A549 treated with AZD2906 at 1 μM for 4 hours (cell line): ENCODE data around the gene TEX36. TPM values are rescaled to one million over a fixed set of nuclear protein-coding genes. Genes with fewer than 3 reads are reported as not detected.

Source experiments
- total RNA-seq: library from RNA; stranded (reverse); fragments of 200-300 nt; extraction: Qiagen RNA extraction; gene quantifications from 5 replicates; pipeline ENCODE4 v1.2.3, GENCODE V29; 2022

Gene TEX36, protein sequence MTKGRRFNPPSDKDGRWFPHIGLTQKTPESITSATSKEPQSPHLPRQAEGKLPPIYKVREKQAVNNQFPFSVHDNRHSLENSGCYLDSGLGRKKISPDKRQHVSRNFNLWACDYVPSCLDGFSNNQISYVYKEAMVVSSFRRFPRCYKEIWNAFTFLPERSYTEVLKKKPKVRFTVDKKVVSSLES
- total RNA-seq, result not detected in 5 replicates

DNA sequence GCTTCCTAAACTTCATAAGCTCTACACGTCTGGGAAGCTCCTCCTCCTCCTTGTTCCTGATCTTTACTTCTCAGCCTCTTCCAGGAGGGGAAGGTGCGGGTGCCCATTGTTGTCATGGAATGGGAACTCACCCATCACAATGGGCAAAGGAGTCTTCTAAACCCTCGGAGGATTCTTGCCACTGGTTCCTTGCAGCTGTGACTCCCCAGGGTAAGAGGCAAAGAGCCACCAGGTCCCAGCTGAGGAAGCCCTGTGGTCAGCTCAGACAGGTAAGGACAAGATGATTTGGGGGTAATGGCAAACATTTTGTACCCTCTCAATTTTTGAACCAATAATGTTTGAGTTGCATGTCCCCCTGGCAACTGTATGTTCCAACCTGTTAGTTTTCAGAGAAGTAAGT lies at the start of gene TEX36:
Gene TEX36, minus strand, starts transcription at position 101 of the 400 bp plus-strand sequence. CDS start 174 bp downstream, outside the sequence.

DNA sequence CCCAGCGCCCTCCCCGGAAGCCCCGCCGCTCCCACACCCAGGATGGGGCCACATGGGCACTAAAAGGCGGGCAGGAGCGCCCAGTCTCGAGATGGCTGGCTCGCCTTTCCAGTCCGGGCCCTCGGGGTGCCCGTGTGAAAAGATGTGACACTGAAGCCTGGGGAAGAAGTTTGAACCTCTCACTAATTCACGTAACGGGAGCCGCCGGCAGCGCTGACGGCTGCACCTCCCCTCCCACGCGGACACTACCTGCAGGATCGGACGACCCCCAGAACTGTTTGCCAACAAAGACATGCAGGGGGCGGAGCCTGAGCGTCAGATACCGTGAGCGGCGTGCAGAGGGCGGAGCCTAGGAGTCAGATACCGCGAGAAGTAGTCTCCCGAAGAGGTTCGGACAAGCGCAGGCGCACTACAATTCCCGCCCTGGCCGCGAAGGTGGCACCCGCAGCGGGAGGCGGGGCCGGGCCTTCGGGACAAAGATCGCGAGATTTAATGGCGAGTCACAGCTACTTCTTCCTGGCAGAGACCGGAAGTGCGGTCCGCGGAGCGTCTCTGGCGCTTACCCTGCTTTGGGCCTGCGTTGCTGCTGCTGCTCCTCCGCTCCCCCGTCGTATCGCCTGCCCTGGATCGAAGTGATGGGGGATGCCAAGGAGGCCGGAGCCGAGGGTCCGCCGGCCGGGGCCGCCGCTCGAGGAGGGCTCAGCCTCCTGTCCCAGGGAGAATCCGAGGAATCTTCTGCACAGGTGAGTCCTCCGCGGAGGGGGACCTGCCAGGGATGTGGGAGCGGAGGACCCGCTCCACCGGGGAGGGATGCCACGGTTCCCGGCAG lies 36.4 kb upstream of the TEX36 start, which contains the start of gene EDRF1:
Gene EDRF1, plus strand, starts transcription at position 537 of the 829 bp plus-strand sequence. Its CDS starts 99 bp downstream, at position 636.

Other genes with a start within 250 kb of the TEX36 start
- 12.7 to 14.5 TPM (median 14.1 TPM) in 5 replicates for gene EDRF1, start 36.5 kb upstream of the TEX36 start, total RNA-seq
- 0.03 TPM in 1 of 5 replicates, not detected in the others for gene MMP21, start 92.7 kb upstream of the TEX36 start, total RNA-seq
- 53.9 to 58.7 TPM (median 55.6 TPM) in 5 replicates for gene UROS, start 140.1 kb upstream of the TEX36 start, total RNA-seq
- gene BCCIP, start 140.4 kb upstream of the TEX36 start, total RNA-seq, result 89.7 to 116 TPM (median 97.9 TPM) in 5 replicates
- 28.4 to 37.6 TPM (median 33.0 TPM) in 5 replicates for gene DHX32, start 198.1 kb upstream of the TEX36 start, total RNA-seq
- 1.8 to 2.7 TPM (median 2.2 TPM) in 5 replicates for gene FANK1, start 213.4 kb upstream of the TEX36 start, total RNA-seq